ENCODE results near the gene CCDC78. TPM values are rescaled to one million over a fixed set of nuclear protein-coding genes. Genes with fewer than 3 reads are reported as not detected.
A peak's percentile ranks its signal among the peaks of the same experiment; 100 is the strongest.
"Not testable (repeated sequence)": the region's sequence is repeated elsewhere in the genome, so short reads cannot be mapped to it uniquely, and the experiment has no call there.

CCDC78 gene
- total RNA-seq, 1 experiment from 2014 or later: 20.2 TPM

DNA sequence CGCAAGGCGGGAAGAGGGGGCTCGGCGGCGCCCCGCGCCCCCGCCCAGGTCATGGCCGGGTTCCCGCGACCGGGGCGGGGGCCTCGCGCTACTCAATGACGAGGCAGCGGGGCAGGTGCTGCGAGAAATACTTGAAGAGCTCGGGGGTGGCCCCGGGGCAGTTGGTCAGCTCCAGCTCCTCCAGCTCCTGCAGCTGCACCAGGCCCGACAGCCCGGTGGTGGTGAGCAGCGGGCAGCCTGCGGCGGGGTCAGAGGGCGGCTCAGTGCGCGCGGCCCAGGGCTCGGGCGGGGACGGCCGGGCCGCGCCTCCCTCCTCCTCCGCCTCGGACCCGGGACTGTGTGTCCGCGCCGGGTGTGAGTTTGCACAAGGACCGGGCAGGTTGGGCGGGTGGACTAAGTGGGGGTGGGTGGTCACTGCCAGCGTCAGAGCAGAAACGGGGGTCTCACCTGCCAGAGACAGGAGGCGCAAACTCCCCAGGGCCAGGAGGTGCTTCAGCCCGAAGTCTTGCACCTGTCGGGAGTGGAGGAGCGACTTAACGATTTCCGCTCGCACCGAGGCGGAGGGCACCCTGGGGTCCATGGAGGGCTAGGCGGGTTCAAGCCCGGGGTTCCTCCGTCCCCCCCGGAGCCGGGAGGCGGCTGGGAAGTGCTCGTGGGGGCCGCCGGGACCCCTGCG is 31.9 kb downstream of the CCDC78 start:
- Mint-ChIP-seq H3K27ac (no peak overlapping the region), H3K27me3 (ENCODE audit: low read depth) (peaks cover 69% of the 10 kb centered on the region), H3K9me3 (no peaks in the 10 kb centered on the region), H3K36me3 (no peaks in the 10 kb centered on the region), H3K4me1 (peaks cover 7% of the 10 kb centered on the region), H3K4me3 (peak overlapping the region; percentile 71)
- TF ChIP-seq OVOL2 (CRISPR knock-in tag; IDR thresholded peaks at IDR 0.05; ENCODE audit: borderline replicate concordance) (no peak), RELA (CRISPR knock-in tag; IDR thresholded peaks at IDR 0.05; ENCODE audit: borderline replicate concordance) (no peak)
- TF ChIP-seq, protein P1, sequence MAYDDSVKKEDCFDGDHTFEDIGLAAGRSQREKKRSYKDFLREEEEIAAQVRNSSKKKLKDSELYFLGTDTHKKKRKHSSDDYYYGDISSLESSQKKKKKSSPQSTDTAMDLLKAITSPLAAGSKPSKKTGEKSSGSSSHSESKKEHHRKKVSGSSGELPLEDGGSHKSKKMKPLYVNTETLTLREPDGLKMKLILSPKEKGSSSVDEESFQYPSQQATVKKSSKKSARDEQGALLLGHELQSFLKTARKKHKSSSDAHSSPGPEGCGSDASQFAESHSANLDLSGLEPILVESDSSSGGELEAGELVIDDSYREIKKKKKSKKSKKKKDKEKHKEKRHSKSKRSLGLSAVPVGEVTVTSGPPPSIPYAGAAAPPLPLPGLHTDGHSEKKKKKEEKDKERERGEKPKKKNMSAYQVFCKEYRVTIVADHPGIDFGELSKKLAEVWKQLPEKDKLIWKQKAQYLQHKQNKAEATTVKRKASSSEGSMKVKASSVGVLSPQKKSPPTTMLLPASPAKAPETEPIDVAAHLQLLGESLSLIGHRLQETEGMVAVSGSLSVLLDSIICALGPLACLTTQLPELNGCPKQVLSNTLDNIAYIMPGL (CRISPR knock-in tag; IDR thresholded peaks at IDR 0.05): peak; percentile 20; the same call in 1 of the 2 replicates
- ATAC-seq (peak; percentile 11), DNase-seq (ENCODE audit: low spot score) (peak; percentile 61)
- POLR2A ChIA-PET: interaction anchor here (0.6 to 1.5 kb wide), 3 partner anchors 11 to 27 kb away, joined by 3 to 4 read pairs (median 4); partner anchors contain the start of gene ANTKMT
- CTCF ChIA-PET: interaction anchor here (1.0 to 2.5 kb wide), 7 partner anchors 8 to 107 kb away, joined by 3 to 12 read pairs (median 5); partner anchors contain the start of genes CIAO3, GNG13 and RHOT2

DNA sequence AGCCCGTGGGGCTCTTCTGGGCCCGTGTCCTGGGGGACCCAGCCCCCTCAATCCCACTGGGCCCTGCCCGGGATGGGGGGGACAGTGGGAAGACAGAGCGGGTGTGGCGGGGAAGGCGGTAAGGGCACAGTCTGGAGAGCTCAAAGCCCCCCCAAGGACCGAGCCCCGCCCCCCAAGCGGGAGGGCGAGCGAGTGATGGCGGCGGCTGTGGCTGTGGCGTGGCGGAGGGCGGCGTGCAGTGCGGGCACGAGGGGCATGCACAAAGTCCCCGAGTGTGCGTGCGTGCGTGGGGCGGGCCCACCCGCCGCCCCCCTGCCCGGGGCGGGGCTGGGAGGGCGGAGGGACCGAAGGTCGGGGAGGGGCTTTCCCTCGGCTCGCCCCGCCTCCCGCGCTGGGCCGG is 32.5 kb downstream of the CCDC78 start:
- no peaks in the 10 kb centered on the region for H3K36me3 Mint-ChIP-seq
- peak overlapping the region; percentile 66 for H3K4me3 Mint-ChIP-seq
- H3K27me3 Mint-ChIP-seq (ENCODE audit: low read depth): peaks cover 64% of the 10 kb centered on the region
- no peaks in the 10 kb centered on the region for H3K9me3 Mint-ChIP-seq
- no peak overlapping the region for H3K27ac Mint-ChIP-seq
- TF ChIP-seq MYBL2 (CRISPR knock-in tag; IDR thresholded peaks at IDR 0.05): no peak
- peak; percentile 78 for TF ChIP-seq SP1 (CRISPR knock-in tag; conservative IDR thresholded peaks at IDR 0.05)
- H3K4me1 Mint-ChIP-seq: peaks cover 8% of the 10 kb centered on the region
- ChIA-PET CTCF (interaction anchor here (1.0 to 2.5 kb wide), 5 partner anchors 13 to 107 kb away, joined by 4 to 8 read pairs (median 6); partner anchors contain the start of genes GNG13 and RHOT2), POLR2A (interaction anchor here (1.1 to 1.5 kb wide), 2 partner anchors 11 to 26 kb away, joined by 4 read pairs; no protein-coding TSS in a partner anchor)
- no peak for ATAC-seq
- DNase-seq (ENCODE audit: low spot score): no peak

DNA sequence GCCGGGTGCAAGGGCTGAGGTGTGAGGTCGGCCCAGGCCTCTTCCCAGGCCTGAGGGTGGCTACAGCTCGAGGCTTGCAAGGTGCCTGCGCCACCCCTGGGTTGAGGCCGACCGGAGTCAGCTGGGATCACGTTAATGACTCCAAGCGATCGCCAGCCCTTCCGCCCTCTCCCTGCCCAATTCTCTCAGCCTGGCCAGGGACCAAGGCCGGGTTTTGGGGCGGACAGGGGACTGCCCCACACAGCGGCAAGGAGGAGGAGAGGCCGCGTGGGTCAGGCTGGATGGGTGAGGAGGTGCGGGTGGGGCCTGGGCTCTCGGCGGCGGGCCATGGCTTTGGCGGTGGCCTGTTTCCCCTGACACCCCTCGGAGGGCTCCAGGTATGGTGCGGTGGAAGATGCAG is 32.9 kb downstream of the CCDC78 start:
- Mint-ChIP-seq H3K36me3 (no peaks in the 10 kb centered on the region), H3K4me1 (peaks cover 8% of the 10 kb centered on the region), H3K4me3 (peak overlapping the region; percentile 66), H3K27me3 (ENCODE audit: low read depth) (peaks cover 60% of the 10 kb centered on the region), H3K9me3 (no peaks in the 10 kb centered on the region), H3K27ac (no peak overlapping the region)
- ATAC-seq (no peak), DNase-seq (ENCODE audit: low spot score) (no peak)
- CTCF ChIA-PET: interaction anchor here (1.3 to 2.5 kb wide), 4 partner anchors 13 to 45 kb away, joined by 4 to 8 read pairs (median 6); partner anchors contain the start of gene RHOT2
- TF ChIP-seq, protein P2, sequence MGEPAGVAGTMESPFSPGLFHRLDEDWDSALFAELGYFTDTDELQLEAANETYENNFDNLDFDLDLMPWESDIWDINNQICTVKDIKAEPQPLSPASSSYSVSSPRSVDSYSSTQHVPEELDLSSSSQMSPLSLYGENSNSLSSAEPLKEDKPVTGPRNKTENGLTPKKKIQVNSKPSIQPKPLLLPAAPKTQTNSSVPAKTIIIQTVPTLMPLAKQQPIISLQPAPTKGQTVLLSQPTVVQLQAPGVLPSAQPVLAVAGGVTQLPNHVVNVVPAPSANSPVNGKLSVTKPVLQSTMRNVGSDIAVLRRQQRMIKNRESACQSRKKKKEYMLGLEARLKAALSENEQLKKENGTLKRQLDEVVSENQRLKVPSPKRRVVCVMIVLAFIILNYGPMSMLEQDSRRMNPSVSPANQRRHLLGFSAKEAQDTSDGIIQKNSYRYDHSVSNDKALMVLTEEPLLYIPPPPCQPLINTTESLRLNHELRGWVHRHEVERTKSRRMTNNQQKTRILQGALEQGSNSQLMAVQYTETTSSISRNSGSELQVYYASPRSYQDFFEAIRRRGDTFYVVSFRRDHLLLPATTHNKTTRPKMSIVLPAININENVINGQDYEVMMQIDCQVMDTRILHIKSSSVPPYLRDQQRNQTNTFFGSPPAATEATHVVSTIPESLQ (CRISPR knock-in tag; IDR thresholded peaks at IDR 0.05): no peak
- TF ChIP-seq, protein P3, sequence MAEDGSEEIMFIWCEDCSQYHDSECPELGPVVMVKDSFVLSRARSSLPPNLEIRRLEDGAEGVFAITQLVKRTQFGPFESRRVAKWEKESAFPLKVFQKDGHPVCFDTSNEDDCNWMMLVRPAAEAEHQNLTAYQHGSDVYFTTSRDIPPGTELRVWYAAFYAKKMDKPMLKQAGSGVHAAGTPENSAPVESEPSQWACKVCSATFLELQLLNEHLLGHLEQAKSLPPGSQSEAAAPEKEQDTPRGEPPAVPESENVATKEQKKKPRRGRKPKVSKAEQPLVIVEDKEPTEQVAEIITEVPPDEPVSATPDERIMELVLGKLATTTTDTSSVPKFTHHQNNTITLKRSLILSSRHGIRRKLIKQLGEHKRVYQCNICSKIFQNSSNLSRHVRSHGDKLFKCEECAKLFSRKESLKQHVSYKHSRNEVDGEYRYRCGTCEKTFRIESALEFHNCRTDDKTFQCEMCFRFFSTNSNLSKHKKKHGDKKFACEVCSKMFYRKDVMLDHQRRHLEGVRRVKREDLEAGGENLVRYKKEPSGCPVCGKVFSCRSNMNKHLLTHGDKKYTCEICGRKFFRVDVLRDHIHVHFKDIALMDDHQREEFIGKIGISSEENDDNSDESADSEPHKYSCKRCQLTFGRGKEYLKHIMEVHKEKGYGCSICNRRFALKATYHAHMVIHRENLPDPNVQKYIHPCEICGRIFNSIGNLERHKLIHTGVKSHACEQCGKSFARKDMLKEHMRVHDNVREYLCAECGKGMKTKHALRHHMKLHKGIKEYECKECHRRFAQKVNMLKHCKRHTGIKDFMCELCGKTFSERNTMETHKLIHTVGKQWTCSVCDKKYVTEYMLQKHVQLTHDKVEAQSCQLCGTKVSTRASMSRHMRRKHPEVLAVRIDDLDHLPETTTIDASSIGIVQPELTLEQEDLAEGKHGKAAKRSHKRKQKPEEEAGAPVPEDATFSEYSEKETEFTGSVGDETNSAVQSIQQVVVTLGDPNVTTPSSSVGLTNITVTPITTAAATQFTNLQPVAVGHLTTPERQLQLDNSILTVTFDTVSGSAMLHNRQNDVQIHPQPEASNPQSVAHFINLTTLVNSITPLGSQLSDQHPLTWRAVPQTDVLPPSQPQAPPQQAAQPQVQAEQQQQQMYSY (CRISPR knock-in tag; IDR thresholded peaks at IDR 0.05): peak; percentile 67
- POLR2A ChIA-PET: interaction anchor here (1.1 to 1.5 kb wide), 2 partner anchors 10 to 26 kb away, joined by 4 read pairs; no protein-coding TSS in a partner anchor

DNA sequence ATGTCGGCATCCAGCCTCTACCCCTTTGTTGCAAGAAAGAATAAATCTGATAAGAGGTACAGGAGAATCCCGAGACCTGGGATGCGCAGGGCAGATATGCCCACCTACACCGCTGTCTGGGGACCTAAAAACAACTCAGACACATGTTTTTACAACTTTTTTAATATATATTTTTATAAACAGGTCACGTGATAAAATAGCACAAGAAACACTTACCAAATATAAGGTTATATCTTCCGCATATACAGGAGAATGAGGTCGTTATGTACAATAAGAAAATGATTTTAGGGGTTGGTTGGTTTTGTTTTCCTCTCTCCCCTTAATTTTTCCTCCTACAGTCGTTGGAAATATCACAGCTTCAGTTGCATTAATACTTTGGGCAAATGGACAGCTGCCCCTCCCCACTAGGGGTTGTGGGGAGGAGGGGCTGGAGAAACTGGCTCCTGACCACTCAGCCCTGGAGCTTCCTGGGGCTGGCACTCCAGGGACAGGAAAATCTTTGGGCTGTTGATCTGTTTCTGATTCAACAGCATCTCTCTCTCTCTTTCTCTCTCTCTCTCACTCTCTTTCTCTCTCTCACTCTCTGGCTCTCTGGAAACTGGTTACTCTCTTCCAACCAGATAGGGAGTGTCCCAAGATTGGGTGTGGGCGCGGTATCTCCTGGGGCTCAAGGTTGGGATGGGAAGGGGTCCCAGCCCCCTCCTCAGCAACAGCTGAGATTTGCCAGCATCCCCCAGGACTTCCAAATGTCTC is 33.7 kb downstream of the CCDC78 start:
- ChIA-PET CTCF (interaction anchor here (0.5 to 2.5 kb wide), 4 partner anchors 14 to 44 kb away, joined by 3 to 8 read pairs (median 6); partner anchors contain the start of gene RHOT2), POLR2A (no interaction called here)
- DNase-seq (ENCODE audit: low spot score) (no peak), ATAC-seq (no peak)
- no peak overlapping the region for H3K27ac Mint-ChIP-seq
- TF ChIP-seq TP53 (CRISPR knock-in tag; IDR thresholded peaks at IDR 0.05) (no peak), SMAD3 (CRISPR knock-in tag; IDR thresholded peaks at IDR 0.05; ENCODE audit: borderline replicate concordance) (no peak), NR1H2 (CRISPR knock-in tag; IDR thresholded peaks at IDR 0.05) (no peak)
- TF ChIP-seq, protein P4, sequence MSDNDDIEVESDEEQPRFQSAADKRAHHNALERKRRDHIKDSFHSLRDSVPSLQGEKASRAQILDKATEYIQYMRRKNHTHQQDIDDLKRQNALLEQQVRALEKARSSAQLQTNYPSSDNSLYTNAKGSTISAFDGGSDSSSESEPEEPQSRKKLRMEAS (CRISPR knock-in tag; IDR thresholded peaks at IDR 0.05): no peak
- H3K4me3 Mint-ChIP-seq: peak overlapping the region; percentile 0; the same call in 1 of the 2 replicates
- no peaks in the 10 kb centered on the region for H3K9me3 Mint-ChIP-seq
- H3K36me3 Mint-ChIP-seq: no peaks in the 10 kb centered on the region
- H3K4me1 Mint-ChIP-seq: peaks cover 8% of the 10 kb centered on the region
- H3K27me3 Mint-ChIP-seq (ENCODE audit: low read depth): peaks cover 51% of the 10 kb centered on the region

DNA sequence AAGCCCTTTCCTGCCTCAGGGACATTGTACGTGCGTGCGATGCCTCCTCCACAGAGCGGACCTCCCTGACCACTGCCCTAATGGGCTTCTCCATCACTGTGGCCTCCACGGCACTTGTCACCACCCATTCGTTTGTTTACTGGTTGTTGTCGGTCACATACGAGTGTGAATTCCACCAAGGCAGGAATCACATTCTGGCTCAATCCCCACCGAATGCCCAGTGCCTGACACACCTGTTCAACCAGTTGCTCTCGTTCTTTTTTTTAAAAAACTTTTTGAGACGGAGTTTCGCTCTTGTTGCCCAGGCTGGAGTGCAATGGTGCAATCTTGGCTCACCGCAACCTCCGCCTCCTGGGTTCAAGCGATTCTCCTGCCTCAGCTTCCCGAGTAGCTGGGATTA is 35.0 kb downstream of the CCDC78 start:
- H3K4me1 Mint-ChIP-seq; H3K36me3 Mint-ChIP-seq; H3K9me3 Mint-ChIP-seq; CTCF ChIA-PET; POLR2A ChIA-PET; ATAC-seq; DNase-seq (ENCODE audit: low spot score): not testable (repeated sequence)
- Mint-ChIP-seq H3K27ac (peak overlapping the region; percentile 41; the same call in 1 of the 2 replicates), H3K27me3 (ENCODE audit: low read depth) (peaks cover 42% of the 10 kb centered on the region), H3K4me3 (peak overlapping the region; percentile 82)

Data from WTC11 (cell line).